Measurements from ENCODE around the gene AKNA.

Gene AKNA

GRCh38 chr9:114348906-114349482 lies 38.8 kb downstream of the AKNA start:
- Mint-ChIP-seq H3K27ac (peak overlapping the region; percentile 93), H3K4me3 (peak overlapping the region; percentile 20), H3K9me3 (no peaks in the 10 kb centered on the region), H3K4me1 (peaks cover 28% of the 10 kb centered on the region), H3K27me3 (ENCODE audit: low read depth, poor library complexity) (no peaks in the 10 kb centered on the region), H3K36me3 (ENCODE audit: low read depth) (peaks cover 58% of the 10 kb centered on the region)
- TF ChIP-seq CTCF (IDR thresholded peaks at IDR 0.05) = no peak
- DNase-seq = peak; percentile 58

GRCh38 chr9:114348261-114348905 lies 39.4 kb downstream of the AKNA start:
- Mint-ChIP-seq H3K9me3 (no peaks in the 10 kb centered on the region), H3K4me3 (no peak overlapping the region), H3K27ac (peak overlapping the region; percentile 20), H3K27me3 (ENCODE audit: low read depth, poor library complexity) (no peaks in the 10 kb centered on the region), H3K36me3 (ENCODE audit: low read depth) (peaks cover 59% of the 10 kb centered on the region), H3K4me1 (peaks cover 28% of the 10 kb centered on the region)
- no peak for DNase-seq
- TF ChIP-seq CTCF (IDR thresholded peaks at IDR 0.05) = no peak

- H3K4me3 Mint-ChIP-seq = no peak overlapping the region
- H3K27ac Mint-ChIP-seq = no peak overlapping the region
- peaks cover 64% of the 10 kb centered on the region for H3K36me3 Mint-ChIP-seq (ENCODE audit: low read depth)
Measured at GRCh38 chr9:114347675-114348074, 40.1 kb downstream of the AKNA start.

GRCh38 chr9:114346146-114346545 lies 41.6 kb downstream of the AKNA start:
- Mint-ChIP-seq H3K4me3 (no peak overlapping the region), H3K27me3 (ENCODE audit: low read depth, poor library complexity) (no peaks in the 10 kb centered on the region), H3K9me3 (no peaks in the 10 kb centered on the region), H3K4me1 (peaks cover 28% of the 10 kb centered on the region), H3K36me3 (ENCODE audit: low read depth) (peaks cover 61% of the 10 kb centered on the region), H3K27ac (no peak overlapping the region)
- no peak for DNase-seq
- TF ChIP-seq CTCF (IDR thresholded peaks at IDR 0.05) = no peak

More at GRCh38 chr9:114347675-114348074, 40.1 kb downstream of the AKNA start:
- no peak for DNase-seq
- Mint-ChIP-seq H3K4me1 (peaks cover 28% of the 10 kb centered on the region), H3K27me3 (ENCODE audit: low read depth, poor library complexity) (no peaks in the 10 kb centered on the region), H3K9me3 (no peaks in the 10 kb centered on the region)
- TF ChIP-seq CTCF (IDR thresholded peaks at IDR 0.05) = no peak

- Mint-ChIP-seq H3K4me1 (peaks cover 28% of the 10 kb centered on the region), H3K9me3 (no peaks in the 10 kb centered on the region), H3K4me3 (no peak overlapping the region), H3K27me3 (ENCODE audit: low read depth, poor library complexity) (no peaks in the 10 kb centered on the region), H3K27ac (no peak overlapping the region), H3K36me3 (ENCODE audit: low read depth) (peaks cover 59% of the 10 kb centered on the region)
- no peak for TF ChIP-seq CTCF (IDR thresholded peaks at IDR 0.05)
- no peak for DNase-seq
Measured at GRCh38 chr9:114345493-114346065, 42.2 kb downstream of the AKNA start.

All from nephron progenitor cell (in vitro differentiated cells).